GOT3 (cell line): ENCODE measurements around the gene CNOT9.

Source experiments
- DNase-seq: peaks from one replicate; lab custom pipeline; 2025; ENCODE audit warnings: mixed read lengths; lab: John Stamatoyannopoulos, UW

Gene CNOT9

GRCh38 chr2:218577482-218578220 lies 9.0 kb downstream of the CNOT9 start:
- DNase-seq, result no peak

- DNase-seq, result no peak
Observed at GRCh38 chr2:218578272-218578877, 9.7 kb downstream of the CNOT9 start.

- no peak for DNase-seq
Observed at GRCh38 chr2:218582076-218582475, 13.4 kb downstream of the CNOT9 start.

GRCh38 chr2:218583983-218584850 lies 15.6 kb downstream of the CNOT9 start:
- no peak for DNase-seq

GRCh38 chr2:218585541-218585940 lies 16.9 kb downstream of the CNOT9 start:
- no peak for DNase-seq

GRCh38 chr2:218605432-218605831 lies 36.8 kb downstream of the CNOT9 start:
- no peak for DNase-seq

GRCh38 chr2:218607436-218608115 lies 38.9 kb downstream of the CNOT9 start, which contains the start of gene PLCD4:
PLCD4 (plus strand) TSS chr2:218607899; CDS start chr2:218615740, 7,841 bp downstream.
- no peak for DNase-seq

GRCh38 chr2:218615868-218616315 lies 47.3 kb downstream of the CNOT9 start:
- no peak for DNase-seq

- DNase-seq, result no peak
Observed at GRCh38 chr2:218618102-218618860, 49.6 kb downstream of the CNOT9 start.

- DNase-seq, result no peak
Observed at GRCh38 chr2:218621007-218621406, 52.4 kb downstream of the CNOT9 start.

GRCh38 chr2:218622606-218623365 lies 54.1 kb downstream of the CNOT9 start:
- no peak for DNase-seq

- no peak for DNase-seq
Observed at GRCh38 chr2:218623366-218623705, 54.7 kb downstream of the CNOT9 start.

- DNase-seq, result no peak
Observed at GRCh38 chr2:218626369-218626768, 57.7 kb downstream of the CNOT9 start.

- DNase-seq, result no peak
Observed at GRCh38 chr2:218627939-218628338, 59.3 kb downstream of the CNOT9 start.

GRCh38 chr2:218631837-218632236 lies 63.2 kb downstream of the CNOT9 start:
- DNase-seq, result no peak

GRCh38 chr2:218635719-218636118 lies 67.1 kb downstream of the CNOT9 start:
- DNase-seq, result no peak

GRCh38 chr2:218638372-218638771 lies 69.7 kb downstream of the CNOT9 start:
- DNase-seq, result no peak

- DNase-seq, result no peak
Observed at GRCh38 chr2:218642121-218642656, 73.5 kb downstream of the CNOT9 start.

- no peak for DNase-seq
Observed at GRCh38 chr2:218642786-218643185, 74.1 kb downstream of the CNOT9 start.

GRCh38 chr2:218643751-218644310 lies 75.2 kb downstream of the CNOT9 start:
- DNase-seq, result no peak
